Upper lobe of left lung (tissue), 4 donors: ENCODE data around the gene PCDHB13.

Source experiments
- CTCF ChIP-seq, 6 experiments: fragments of 450-650 bp in 4 of 6; fragments of 200-600 bp in 2 of 6; sonication (generic) in 2 of 6; IDR thresholded peaks; one replicate each; pipeline ENCODE4 v1.5.1; 2016 to 2019; ENCODE audit warnings: antibody characterized with exemption in 6 of 6
- POLR2AphosphoS5 ChIP-seq, 2 donors: sonication (generic); formaldehyde crosslinking; IDR thresholded peaks; one replicate each; pipeline ENCODE4 v1.5.1; 2017; ENCODE audit warnings: antibody characterized with exemption in 2 of 2

- TF ChIP-seq CTCF (IDR thresholded peaks at IDR 0.05) = no peak
- no peak for TF ChIP-seq POLR2AphosphoS5 (IDR thresholded peaks at IDR 0.05)
Observed at GRCh38 chr5:141241496-141241895, 27.8 kb downstream of the PCDHB13 start.
